Osteocyte (in vitro differentiated cells): ENCODE data around the gene ESR1. TPM values are rescaled to one million over a fixed set of nuclear protein-coding genes. Genes with fewer than 3 reads are reported as not detected.

Source experiments
- DNase-seq: peaks from one replicate; pipeline ENCODE4 v3.0.0; 2021; ENCODE audit warnings: mixed read lengths; ENCODE audit not compliant: unreplicated experiment; ENCODE audit errors: extremely low spot score
- H3K27ac Mint-ChIP-seq: one replicate; pipeline ENCODE4 v1.8.0; 2021; ENCODE audit warnings: mild to moderate bottlenecking, mixed read lengths; ENCODE audit not compliant: unreplicated experiment
- H3K27me3 Mint-ChIP-seq: one replicate; pipeline ENCODE4 v1.8.0; 2021; ENCODE audit warnings: mixed read lengths; ENCODE audit not compliant: unreplicated experiment
- H3K36me3 Mint-ChIP-seq: one replicate; pipeline ENCODE4 v1.8.0; 2021; ENCODE audit warnings: mixed read lengths; ENCODE audit not compliant: unreplicated experiment
- H3K4me1 Mint-ChIP-seq: one replicate; pipeline ENCODE4 v1.8.0; 2021; ENCODE audit warnings: mixed read lengths; ENCODE audit not compliant: unreplicated experiment
- H3K4me3 Mint-ChIP-seq: one replicate; pipeline ENCODE4 v1.8.0; 2021; ENCODE audit warnings: mild to moderate bottlenecking, moderate library complexity, mixed read lengths; ENCODE audit not compliant: unreplicated experiment
- H3K9me3 Mint-ChIP-seq: one replicate; pipeline ENCODE4 v1.8.0; 2021; ENCODE audit warnings: mixed read lengths; ENCODE audit not compliant: unreplicated experiment
- CTCF ChIP-seq: fragments of 200-600 bp; sonication (generic); IDR thresholded peaks from 2 replicates; pipeline ENCODE4 v1.5.0; 2021; ENCODE audit warnings: antibody characterized with exemption, mild to moderate bottlenecking, moderate library complexity
- total RNA-seq: library from RNA; stranded (reverse); gene quantifications from 2 replicates; pipeline ENCODE4 v1.2.1, GENCODE V29; 2021

ESR1 gene
- total RNA-seq, 1 donor from 2014 or later: not detected

- no peak overlapping the region for H3K4me3 Mint-ChIP-seq
- peaks cover 4% of the 10 kb centered on the region for H3K27me3 Mint-ChIP-seq
- no peak for TF ChIP-seq CTCF
- peaks cover 11% of the 10 kb centered on the region for H3K9me3 Mint-ChIP-seq
- no peaks in the 10 kb centered on the region for H3K36me3 Mint-ChIP-seq
- no peak for DNase-seq
- no peaks in the 10 kb centered on the region for H3K4me1 Mint-ChIP-seq
- H3K27ac Mint-ChIP-seq: no peak overlapping the region
Observed at GRCh38 chr6:151783692-151784091, 23.8 kb upstream of the ESR1 start.

- DNase-seq: no peak
- no peaks in the 10 kb centered on the region for H3K4me1 Mint-ChIP-seq
- no peak overlapping the region for H3K27ac Mint-ChIP-seq
- H3K4me3 Mint-ChIP-seq: no peak overlapping the region
- no peaks in the 10 kb centered on the region for H3K36me3 Mint-ChIP-seq
- peaks cover 4% of the 10 kb centered on the region for H3K27me3 Mint-ChIP-seq
- peaks cover 14% of the 10 kb centered on the region for H3K9me3 Mint-ChIP-seq
- no peak for TF ChIP-seq CTCF
Observed at GRCh38 chr6:151784441-151785214, 22.9 kb upstream of the ESR1 start.

- H3K4me3 Mint-ChIP-seq: no peak overlapping the region
- no peaks in the 10 kb centered on the region for H3K36me3 Mint-ChIP-seq
- no peak for TF ChIP-seq CTCF
- H3K27ac Mint-ChIP-seq: no peak overlapping the region
- H3K9me3 Mint-ChIP-seq: no peaks in the 10 kb centered on the region
- DNase-seq: no peak
- H3K4me1 Mint-ChIP-seq: no peaks in the 10 kb centered on the region
- peaks cover 7% of the 10 kb centered on the region for H3K27me3 Mint-ChIP-seq
Observed at GRCh38 chr6:151796842-151797530, 10.5 kb upstream of the ESR1 start.

- peaks cover 2% of the 10 kb centered on the region for H3K36me3 Mint-ChIP-seq
- no peaks in the 10 kb centered on the region for H3K9me3 Mint-ChIP-seq
- TF ChIP-seq CTCF: no peak
- H3K27me3 Mint-ChIP-seq: peaks cover 46% of the 10 kb centered on the region
- no peak overlapping the region for H3K27ac Mint-ChIP-seq
- DNase-seq: no peak
- H3K4me3 Mint-ChIP-seq: no peak overlapping the region
- peaks cover 8% of the 10 kb centered on the region for H3K4me1 Mint-ChIP-seq
Observed at GRCh38 chr6:151803743-151804142, 3.7 kb upstream of the ESR1 start.

GRCh38 chr6:151804585-151805285 is 2.7 kb upstream of the ESR1 start:
- no peak for TF ChIP-seq CTCF
- DNase-seq: no peak
- no peaks in the 10 kb centered on the region for H3K9me3 Mint-ChIP-seq
- no peak overlapping the region for H3K4me3 Mint-ChIP-seq
- H3K36me3 Mint-ChIP-seq: peaks cover 2% of the 10 kb centered on the region
- H3K4me1 Mint-ChIP-seq: peaks cover 13% of the 10 kb centered on the region
- H3K27me3 Mint-ChIP-seq: peaks cover 53% of the 10 kb centered on the region
- H3K27ac Mint-ChIP-seq: no peak overlapping the region
